Measurements from ENCODE around the gene SLC2A5.

The SLC2A5 gene

GRCh38 chr1:9052272-9053049, 17.0 kb downstream of the SLC2A5 start:
- Histone ChIP-seq H3K27me3 (ENCODE audit: control insufficient read depth, insufficient read depth, low read length) (no peaks in the 10 kb centered on the region), H3K36me3 (ENCODE audit: control insufficient read depth, insufficient read depth, low read length) (no peaks in the 10 kb centered on the region), H3K4me1 (ENCODE audit: control insufficient read depth, insufficient read depth, low read length) (no peaks in the 10 kb centered on the region), H3K4me3 (ENCODE audit: low read length) (no peak overlapping the region), H3K9ac (ENCODE audit: low read length) (no peak overlapping the region), H3K9me3 (ENCODE audit: control insufficient read depth, low read length) (no peaks in the 10 kb centered on the region)

- Histone ChIP-seq H3K9me3 (ENCODE audit: control insufficient read depth, low read length) (no peaks in the 10 kb centered on the region), H3K36me3 (ENCODE audit: control insufficient read depth, insufficient read depth, low read length) (no peaks in the 10 kb centered on the region), H3K4me3 (ENCODE audit: low read length) (no peak overlapping the region), H3K27me3 (ENCODE audit: control insufficient read depth, insufficient read depth, low read length) (no peaks in the 10 kb centered on the region), H3K9ac (ENCODE audit: low read length) (no peak overlapping the region), H3K4me1 (ENCODE audit: control insufficient read depth, insufficient read depth, low read length) (no peaks in the 10 kb centered on the region)
These were observed 18.1 kb downstream of the SLC2A5 start for GRCh38 chr1:9051379-9051778.

GRCh38 chr1:9050803-9051202, 18.6 kb downstream of the SLC2A5 start:
- Histone ChIP-seq H3K27me3 (ENCODE audit: control insufficient read depth, insufficient read depth, low read length) (no peaks in the 10 kb centered on the region), H3K36me3 (ENCODE audit: control insufficient read depth, insufficient read depth, low read length) (no peaks in the 10 kb centered on the region), H3K4me1 (ENCODE audit: control insufficient read depth, insufficient read depth, low read length) (no peaks in the 10 kb centered on the region), H3K9me3 (ENCODE audit: control insufficient read depth, low read length) (no peaks in the 10 kb centered on the region), H3K4me3 (ENCODE audit: low read length) (no peak overlapping the region), H3K9ac (ENCODE audit: low read length) (no peak overlapping the region)

GRCh38 chr1:9048551-9048950, 20.9 kb downstream of the SLC2A5 start:
- Histone ChIP-seq H3K9me3 (ENCODE audit: control insufficient read depth, low read length) (no peaks in the 10 kb centered on the region), H3K4me3 (ENCODE audit: low read length) (no peak overlapping the region), H3K9ac (ENCODE audit: low read length) (no peak overlapping the region), H3K36me3 (ENCODE audit: control insufficient read depth, insufficient read depth, low read length) (no peaks in the 10 kb centered on the region), H3K27me3 (ENCODE audit: control insufficient read depth, insufficient read depth, low read length) (no peaks in the 10 kb centered on the region), H3K4me1 (ENCODE audit: control insufficient read depth, insufficient read depth, low read length) (no peaks in the 10 kb centered on the region)

GRCh38 chr1:9047019-9047418, 22.4 kb downstream of the SLC2A5 start:
- Histone ChIP-seq H3K9me3 (ENCODE audit: control insufficient read depth, low read length) (no peaks in the 10 kb centered on the region), H3K36me3 (ENCODE audit: control insufficient read depth, insufficient read depth, low read length) (no peaks in the 10 kb centered on the region), H3K9ac (ENCODE audit: low read length) (no peak overlapping the region), H3K27me3 (ENCODE audit: control insufficient read depth, insufficient read depth, low read length) (no peaks in the 10 kb centered on the region), H3K4me3 (ENCODE audit: low read length) (no peak overlapping the region), H3K4me1 (ENCODE audit: control insufficient read depth, insufficient read depth, low read length) (no peaks in the 10 kb centered on the region)

- no peaks in the 10 kb centered on the region for H3K4me1 ChIP-seq (ENCODE audit: control insufficient read depth, insufficient read depth, low read length)
- H3K27me3 ChIP-seq (ENCODE audit: control insufficient read depth, insufficient read depth, low read length): no peaks in the 10 kb centered on the region
- no peaks in the 10 kb centered on the region for H3K36me3 ChIP-seq (ENCODE audit: control insufficient read depth, insufficient read depth, low read length)
- no peak overlapping the region for H3K9ac ChIP-seq (ENCODE audit: low read length)
- H3K9me3 ChIP-seq (ENCODE audit: control insufficient read depth, low read length): no peaks in the 10 kb centered on the region
- no peak overlapping the region for H3K4me3 ChIP-seq (ENCODE audit: low read length)
These were observed 23.4 kb downstream of the SLC2A5 start for GRCh38 chr1:9045861-9046510.

GRCh38 chr1:9044236-9044635, 25.2 kb downstream of the SLC2A5 start:
- Histone ChIP-seq H3K9me3 (ENCODE audit: control insufficient read depth, low read length) (no peaks in the 10 kb centered on the region), H3K36me3 (ENCODE audit: control insufficient read depth, insufficient read depth, low read length) (no peaks in the 10 kb centered on the region), H3K27me3 (ENCODE audit: control insufficient read depth, insufficient read depth, low read length) (peaks cover 14% of the 10 kb centered on the region)

GRCh38 chr1:9042272-9042671, 27.2 kb downstream of the SLC2A5 start:
- no peaks in the 10 kb centered on the region for H3K9me3 ChIP-seq (ENCODE audit: control insufficient read depth, low read length)
- H3K27me3 ChIP-seq (ENCODE audit: control insufficient read depth, insufficient read depth, low read length): peaks cover 22% of the 10 kb centered on the region
- no peak overlapping the region for H3K9ac ChIP-seq (ENCODE audit: low read length)
- no peak overlapping the region for H3K4me3 ChIP-seq (ENCODE audit: low read length)
- H3K4me1 ChIP-seq (ENCODE audit: control insufficient read depth, insufficient read depth, low read length): no peaks in the 10 kb centered on the region
- no peaks in the 10 kb centered on the region for H3K36me3 ChIP-seq (ENCODE audit: control insufficient read depth, insufficient read depth, low read length)

More at GRCh38 chr1:9044236-9044635, 25.2 kb downstream of the SLC2A5 start:
- no peak overlapping the region for H3K4me3 ChIP-seq (ENCODE audit: low read length)
- no peaks in the 10 kb centered on the region for H3K4me1 ChIP-seq (ENCODE audit: control insufficient read depth, insufficient read depth, low read length)
- no peak overlapping the region for H3K9ac ChIP-seq (ENCODE audit: low read length)

- Histone ChIP-seq H3K4me1 (ENCODE audit: control insufficient read depth, insufficient read depth, low read length) (no peaks in the 10 kb centered on the region), H3K36me3 (ENCODE audit: control insufficient read depth, insufficient read depth, low read length) (no peaks in the 10 kb centered on the region), H3K9me3 (ENCODE audit: control insufficient read depth, low read length) (no peaks in the 10 kb centered on the region), H3K27me3 (ENCODE audit: control insufficient read depth, insufficient read depth, low read length) (peaks cover 22% of the 10 kb centered on the region), H3K9ac (ENCODE audit: low read length) (no peak overlapping the region), H3K4me3 (ENCODE audit: low read length) (no peak overlapping the region)
These were observed 28.2 kb downstream of the SLC2A5 start for GRCh38 chr1:9041116-9041779.

GRCh38 chr1:9040659-9041030, 28.8 kb downstream of the SLC2A5 start:
- Histone ChIP-seq H3K9me3 (ENCODE audit: control insufficient read depth, low read length) (no peaks in the 10 kb centered on the region), H3K4me1 (ENCODE audit: control insufficient read depth, insufficient read depth, low read length) (no peaks in the 10 kb centered on the region), H3K9ac (ENCODE audit: low read length) (no peak overlapping the region), H3K36me3 (ENCODE audit: control insufficient read depth, insufficient read depth, low read length) (no peaks in the 10 kb centered on the region), H3K27me3 (ENCODE audit: control insufficient read depth, insufficient read depth, low read length) (peaks cover 22% of the 10 kb centered on the region), H3K4me3 (ENCODE audit: low read length) (no peak overlapping the region)

- no peaks in the 10 kb centered on the region for H3K4me1 ChIP-seq (ENCODE audit: control insufficient read depth, insufficient read depth, low read length)
- no peak overlapping the region for H3K4me3 ChIP-seq (ENCODE audit: low read length)
- no peaks in the 10 kb centered on the region for H3K9me3 ChIP-seq (ENCODE audit: control insufficient read depth, low read length)
- peaks cover 22% of the 10 kb centered on the region for H3K27me3 ChIP-seq (ENCODE audit: control insufficient read depth, insufficient read depth, low read length)
- no peak overlapping the region for H3K9ac ChIP-seq (ENCODE audit: low read length)
- no peaks in the 10 kb centered on the region for H3K36me3 ChIP-seq (ENCODE audit: control insufficient read depth, insufficient read depth, low read length)
These were observed 29.4 kb downstream of the SLC2A5 start for GRCh38 chr1:9039761-9040658.

Measured in mucosa of stomach (tissue), 1 donor.